ENCODE results near the gene SHISA9. TPM values are rescaled to one million over a fixed set of nuclear protein-coding genes. Genes with fewer than 3 reads are reported as not detected.

Gene SHISA9
- total and polyA plus RNA-seq, 8 donors = 0.15 to 1.3 (median 0.38) TPM; not detected in 4

DNA sequence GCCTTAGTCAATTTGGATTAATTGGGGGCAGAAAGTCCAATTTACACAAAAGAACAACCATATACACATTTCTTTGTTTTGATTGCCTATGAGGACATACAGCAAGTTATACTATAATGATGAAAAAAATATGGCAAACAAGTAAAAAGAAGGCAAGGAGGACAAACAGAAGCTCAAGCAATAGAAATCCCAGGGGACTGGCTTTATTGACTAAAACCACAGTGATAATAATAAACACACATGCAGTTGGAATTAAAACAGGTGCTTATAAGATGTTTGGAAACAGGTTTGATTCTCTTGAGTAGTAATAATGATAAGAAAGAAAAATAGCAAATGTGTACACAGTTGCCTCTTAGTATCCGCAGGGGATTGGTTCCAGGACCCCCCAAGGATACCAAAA is 176.4 kb downstream of the SHISA9 start:
- 33 to 70% (median 59%) methylated on average over 1 of the region's 1 CpG for WGBS, 5 donors
- Histone ChIP-seq H3K27ac (no peak overlapping the region), H3K4me1 (no peaks in the 10 kb centered on the region), H3K36me3 (no peaks in the 10 kb centered on the region), H3K27me3 (no peaks in the 10 kb centered on the region), H3K4me3 (no peak overlapping the region), H3K9me3 (no peaks in the 10 kb centered on the region)
- intact Hi-C loops (cut with DNase I; ENCODE audit: low total_unique reads) = no loop called here
- DNase-seq = no peak
- TF ChIP-seq POLR2A (IDR thresholded peaks at IDR 0.05) (no peak), EP300 (IDR thresholded peaks at IDR 0.05) (no peak), POLR2AphosphoS5 (IDR thresholded peaks at IDR 0.05) (no peak), CTCF (IDR thresholded peaks at IDR 0.05) (no peak)

- no peaks in the 10 kb centered on the region for H3K36me3 ChIP-seq
- no peaks in the 10 kb centered on the region for H3K27me3 ChIP-seq
- H3K9me3 ChIP-seq = no peaks in the 10 kb centered on the region
- WGBS, 5 donors = 72 to 88% (median 80%) methylated on average over 3 of the region's 3 CpGs
- H3K4me3 ChIP-seq = no peak overlapping the region
- DNase-seq = no peak
- peaks cover 0 to 13% (median 0%) of the 10 kb centered on the region in 4 donors for H3K4me1 ChIP-seq
- intact Hi-C loops (cut with DNase I; ENCODE audit: low total_unique reads) = no loop called here
- TF ChIP-seq CTCF (IDR thresholded peaks at IDR 0.05) (no peak), EP300 (IDR thresholded peaks at IDR 0.05) (no peak), POLR2AphosphoS5 (IDR thresholded peaks at IDR 0.05) (no peak), POLR2A (IDR thresholded peaks at IDR 0.05) (no peak)
- H3K27ac ChIP-seq = no peak overlapping the region
Measured at GRCh38 chr16:13080531-13080930, 179.1 kb downstream of the SHISA9 start.

DNA sequence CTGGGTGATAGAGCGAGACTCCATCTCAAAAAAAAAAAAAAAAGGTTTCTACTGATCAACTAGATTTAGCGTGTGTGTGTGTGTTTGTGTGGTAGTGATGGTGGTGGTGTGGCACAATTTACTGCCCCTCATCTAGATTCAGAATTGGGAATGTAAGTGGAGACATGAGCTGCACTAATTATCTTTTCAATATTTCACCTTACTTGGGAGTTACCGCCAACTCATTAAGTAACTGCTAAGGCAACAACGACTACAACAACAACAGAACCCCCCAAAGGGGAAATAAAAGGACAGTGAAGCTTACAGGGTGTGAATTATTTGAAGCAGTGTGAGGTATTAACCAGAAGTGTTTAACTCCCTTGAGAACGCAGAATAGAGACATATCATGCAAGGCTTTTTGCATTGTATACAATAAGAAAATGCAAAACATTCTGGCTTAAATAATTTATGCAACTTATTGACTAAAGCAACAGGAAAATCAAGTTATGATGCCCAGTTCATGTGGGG is 180.5 kb downstream of the SHISA9 start:
- no peak for DNase-seq
- Histone ChIP-seq H3K9me3 (no peaks in the 10 kb centered on the region), H3K27me3 (no peaks in the 10 kb centered on the region), H3K4me3 (no peak overlapping the region), H3K36me3 (no peaks in the 10 kb centered on the region), H3K4me1 (peaks cover 0 to 13% (median 0%) of the 10 kb centered on the region in 4 donors), H3K27ac (no peak overlapping the region)
- WGBS, 5 donors = 79 to 89% (median 83%) methylated on average over 5 of the region's 5 CpGs
- TF ChIP-seq CTCF (IDR thresholded peaks at IDR 0.05) (no peak), POLR2A (IDR thresholded peaks at IDR 0.05) (no peak), EP300 (IDR thresholded peaks at IDR 0.05) (no peak), POLR2AphosphoS5 (IDR thresholded peaks at IDR 0.05) (no peak)
- intact Hi-C loops (cut with DNase I; ENCODE audit: low total_unique reads) = no loop called here

DNA sequence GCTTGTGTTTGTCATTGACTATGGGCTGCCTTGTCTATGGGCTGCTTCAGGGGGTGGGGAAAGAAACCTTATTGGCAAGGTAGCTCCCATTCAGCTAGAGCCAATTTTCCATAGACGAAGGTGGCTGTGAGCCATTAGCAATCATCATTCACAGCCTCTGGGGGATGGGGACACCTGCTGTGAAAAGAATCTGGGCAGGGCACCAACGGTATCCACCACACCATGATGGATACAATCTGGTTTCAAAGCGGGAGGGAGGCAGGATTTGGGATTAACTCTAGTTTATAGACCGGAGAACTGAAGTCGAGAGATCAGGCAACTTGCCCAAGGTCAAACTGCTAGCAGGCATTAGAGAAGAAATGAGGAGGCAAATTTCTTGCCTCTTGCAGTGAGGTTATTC is 182.3 kb downstream of the SHISA9 start:
- intact Hi-C loops (cut with DNase I; ENCODE audit: low total_unique reads) = no loop called here
- Histone ChIP-seq H3K36me3 (no peaks in the 10 kb centered on the region), H3K4me3 (no peak overlapping the region), H3K27me3 (no peaks in the 10 kb centered on the region), H3K27ac (no peak overlapping the region), H3K4me1 (peaks cover 0 to 13% (median 0%) of the 10 kb centered on the region in 4 donors), H3K9me3 (no peaks in the 10 kb centered on the region)
- DNase-seq = no peak
- no peak for TF ChIP-seq CTCF (IDR thresholded peaks at IDR 0.05)
- TF ChIP-seq POLR2AphosphoS5 (IDR thresholded peaks at IDR 0.05) = no peak
- TF ChIP-seq EP300 (IDR thresholded peaks at IDR 0.05) = no peak
- no peak for TF ChIP-seq POLR2A (IDR thresholded peaks at IDR 0.05)
- WGBS, 5 donors = 36 to 54% (median 40%) methylated on average over 5 of the region's 5 CpGs

Data from stomach (tissue), 9 donors.